ENCODE measurements around the gene NKRF.

The NKRF gene

DNA sequence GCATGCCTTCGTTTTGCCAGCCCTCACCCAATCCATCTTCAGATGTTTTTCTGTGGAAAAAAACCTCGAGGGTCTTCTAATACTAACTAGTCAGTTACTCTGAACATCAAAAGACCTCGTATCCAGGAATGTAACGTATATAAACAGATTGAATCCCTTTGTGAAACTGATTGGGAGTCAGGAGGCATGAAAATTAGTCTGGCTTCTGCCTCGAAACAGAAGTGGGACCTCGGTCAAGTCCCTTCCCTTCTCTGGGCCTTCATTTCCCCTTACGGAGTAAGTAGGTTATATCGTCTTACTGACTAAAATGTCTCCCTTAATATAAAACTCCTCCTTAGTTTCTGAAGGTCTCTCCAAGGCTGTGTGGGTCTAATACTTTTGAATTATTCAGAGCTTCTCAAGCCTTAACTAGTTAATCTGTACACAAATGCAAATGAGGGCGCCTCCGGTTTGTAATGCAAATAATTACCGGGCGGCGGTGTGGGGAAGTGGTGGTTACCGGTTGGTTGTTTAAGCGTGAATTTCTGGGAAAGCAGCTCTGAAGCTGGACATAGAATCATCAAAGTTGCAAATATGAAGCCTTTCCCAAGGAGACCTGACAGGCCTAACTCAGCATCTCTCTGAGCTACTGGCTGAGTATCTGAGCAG is 11.4 kb upstream of the NKRF start:
- in situ Hi-C loops (cut with HindIII; ENCODE audit: low sequenced_read_pairs), result no loop called here

DNA sequence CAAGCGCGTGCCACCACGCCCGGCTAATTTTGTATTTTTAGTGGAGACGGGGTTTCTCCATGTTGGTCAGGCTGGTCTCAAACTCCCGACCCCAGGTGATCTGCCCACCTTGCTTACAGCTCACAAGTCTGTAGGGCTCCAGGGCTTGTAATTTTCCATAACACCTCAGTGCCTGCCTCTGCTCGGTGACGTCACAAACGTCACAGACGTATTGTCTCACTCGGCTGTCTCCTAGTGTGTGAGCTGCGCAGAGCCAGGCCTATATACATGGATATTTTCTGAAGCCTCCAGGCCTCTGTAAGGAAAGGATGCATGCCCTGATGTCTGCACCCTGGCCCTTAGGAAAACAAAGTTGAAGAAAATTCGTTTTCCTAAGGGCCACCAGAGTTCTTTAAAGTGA is 8.6 kb upstream of the NKRF start:
- in situ Hi-C loops (cut with HindIII; ENCODE audit: low sequenced_read_pairs), result no loop called here

DNA sequence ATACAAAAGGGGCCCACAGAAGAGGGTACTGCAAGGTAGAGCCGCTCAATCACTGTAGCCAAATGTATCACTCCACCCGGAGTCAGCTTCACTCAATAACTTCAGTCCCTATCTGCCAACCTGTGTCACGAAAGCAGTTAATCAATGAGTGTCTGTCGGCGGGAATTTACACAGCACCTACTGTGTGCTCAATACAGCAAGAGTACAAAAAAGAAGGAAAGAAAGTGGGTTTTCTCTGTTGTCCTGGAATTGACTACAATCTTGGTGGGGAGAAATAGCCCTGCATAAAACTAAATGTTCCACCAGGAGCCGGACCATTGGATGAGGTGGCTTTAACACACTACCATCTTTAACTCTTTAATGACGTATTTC is 780 bp upstream of the NKRF start:
- in situ Hi-C loops (cut with HindIII; ENCODE audit: low sequenced_read_pairs), result no loop called here

DNA sequence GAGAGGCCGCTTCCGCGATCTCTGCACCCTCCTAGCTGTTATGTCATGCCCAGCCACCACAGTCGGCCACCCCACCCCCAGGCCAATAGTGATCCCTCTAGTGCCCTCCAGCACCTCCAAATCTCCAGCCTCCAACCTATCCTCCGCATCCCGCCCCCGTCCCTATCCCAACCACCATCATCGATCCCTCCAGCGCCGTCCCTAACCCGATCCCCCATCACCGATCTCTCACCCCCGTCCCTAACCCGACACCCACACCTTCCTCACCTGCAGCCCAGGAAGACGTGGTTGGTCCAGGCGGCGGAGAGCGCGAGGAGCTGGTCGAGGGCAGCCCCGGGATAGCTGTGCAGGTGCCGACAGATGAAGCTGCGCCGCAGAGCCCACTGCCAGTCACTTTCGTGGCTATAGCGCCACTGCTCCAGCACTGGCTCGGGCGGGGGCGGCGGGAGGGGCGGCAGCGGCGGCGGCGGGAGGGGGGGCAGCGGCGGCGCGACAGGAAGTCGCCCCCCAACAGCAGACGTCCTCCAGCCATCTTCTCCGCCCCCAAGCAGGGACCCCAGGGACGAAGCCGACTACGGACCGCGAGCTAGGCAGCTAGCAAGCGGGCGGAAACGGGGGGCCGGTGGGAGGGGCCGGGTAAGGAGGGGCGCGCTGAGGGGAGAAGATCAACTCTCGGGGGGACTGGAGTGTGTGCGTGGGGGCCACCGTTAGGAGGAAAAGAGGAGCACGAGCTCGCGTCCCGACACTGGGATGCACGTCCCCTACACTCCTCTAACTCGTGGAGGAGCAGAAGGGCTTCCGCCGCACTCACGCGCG is 552 bp downstream of the NKRF start:
- in situ Hi-C loops (cut with HindIII; ENCODE audit: low sequenced_read_pairs), result no loop called here

DNA sequence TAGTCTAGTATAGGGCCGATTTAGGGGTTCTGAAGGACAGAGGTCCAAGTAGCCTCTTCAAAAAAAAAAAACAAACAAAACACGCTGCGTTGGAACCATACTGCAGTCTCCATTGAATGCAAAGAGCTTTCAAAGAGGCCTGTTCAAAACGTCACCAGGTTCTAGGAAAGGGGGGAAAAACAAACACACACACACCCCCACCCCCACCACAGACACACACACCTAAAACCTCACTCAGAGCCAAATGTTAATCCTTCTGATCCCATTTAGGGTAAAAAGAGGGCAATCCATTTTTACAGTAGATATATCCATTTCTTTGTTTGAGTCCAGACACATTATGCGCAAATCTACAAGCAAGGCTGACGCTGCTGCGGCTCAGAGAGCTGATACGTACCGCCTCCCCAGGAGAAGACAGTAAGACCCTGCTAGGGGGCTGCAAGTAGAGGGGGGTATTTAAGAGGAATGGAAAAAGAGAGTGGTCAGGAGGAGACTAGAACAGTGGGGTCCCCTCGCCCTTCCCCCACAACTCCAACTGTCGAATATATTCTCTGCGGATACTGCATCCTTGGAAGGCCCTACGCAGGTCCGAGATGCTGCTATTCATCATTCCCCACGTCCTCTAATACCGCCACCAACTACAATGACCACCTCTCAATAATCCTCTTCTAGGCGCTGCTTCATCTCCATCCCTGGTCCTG is 1.3 kb downstream of the NKRF start:
- in situ Hi-C loops (cut with HindIII; ENCODE audit: low sequenced_read_pairs), result no loop called here

DNA sequence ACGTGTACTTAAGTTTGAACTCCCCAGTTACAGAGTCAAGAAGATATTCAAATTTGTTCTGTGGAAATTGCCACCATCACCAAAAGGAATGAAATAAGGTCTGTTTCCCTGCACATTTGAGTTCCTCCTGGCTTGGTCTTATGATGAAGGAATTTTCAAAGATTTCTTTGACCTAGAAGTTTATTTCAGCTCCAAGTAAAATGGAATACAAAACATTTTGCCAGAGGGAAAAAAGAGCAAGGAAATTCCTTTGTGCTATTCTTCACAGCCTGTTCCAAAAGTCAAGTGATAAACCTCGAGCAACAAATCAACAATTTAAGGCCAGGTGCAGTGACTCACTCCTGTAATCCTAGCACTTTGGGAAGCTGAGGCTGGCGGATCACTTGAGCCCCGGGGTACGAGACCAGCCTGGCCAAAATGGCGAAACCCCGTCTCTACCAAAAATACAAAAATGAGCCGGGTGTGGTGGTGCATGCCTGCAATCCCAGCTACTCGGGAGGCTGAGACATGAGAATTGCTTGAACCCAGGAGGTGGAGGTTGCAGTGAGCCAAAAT is 3.4 kb downstream of the NKRF start:
- in situ Hi-C loops (cut with HindIII; ENCODE audit: low sequenced_read_pairs), result no loop called here

DNA sequence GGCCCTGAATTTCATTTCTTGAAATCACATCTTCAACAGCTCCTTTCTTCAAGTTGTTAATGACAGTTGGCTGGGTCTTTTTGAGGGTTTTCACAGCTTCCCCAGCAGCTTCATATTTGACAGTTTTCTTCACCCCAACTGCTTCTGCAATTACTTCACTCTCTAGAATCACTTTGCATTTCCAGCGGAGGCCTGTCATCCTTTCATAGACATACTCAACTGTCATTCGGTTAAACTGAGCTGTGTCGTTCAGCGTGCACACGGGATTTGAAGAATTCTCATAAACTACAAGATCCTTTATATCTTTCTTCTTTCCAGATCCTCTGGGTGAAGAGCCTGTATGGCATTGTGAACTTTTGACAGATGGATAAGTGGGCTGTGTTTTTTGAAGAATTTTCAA is 16.4 kb downstream of the NKRF start:
- in situ Hi-C loops (cut with HindIII; ENCODE audit: low sequenced_read_pairs), result no loop called here

DNA sequence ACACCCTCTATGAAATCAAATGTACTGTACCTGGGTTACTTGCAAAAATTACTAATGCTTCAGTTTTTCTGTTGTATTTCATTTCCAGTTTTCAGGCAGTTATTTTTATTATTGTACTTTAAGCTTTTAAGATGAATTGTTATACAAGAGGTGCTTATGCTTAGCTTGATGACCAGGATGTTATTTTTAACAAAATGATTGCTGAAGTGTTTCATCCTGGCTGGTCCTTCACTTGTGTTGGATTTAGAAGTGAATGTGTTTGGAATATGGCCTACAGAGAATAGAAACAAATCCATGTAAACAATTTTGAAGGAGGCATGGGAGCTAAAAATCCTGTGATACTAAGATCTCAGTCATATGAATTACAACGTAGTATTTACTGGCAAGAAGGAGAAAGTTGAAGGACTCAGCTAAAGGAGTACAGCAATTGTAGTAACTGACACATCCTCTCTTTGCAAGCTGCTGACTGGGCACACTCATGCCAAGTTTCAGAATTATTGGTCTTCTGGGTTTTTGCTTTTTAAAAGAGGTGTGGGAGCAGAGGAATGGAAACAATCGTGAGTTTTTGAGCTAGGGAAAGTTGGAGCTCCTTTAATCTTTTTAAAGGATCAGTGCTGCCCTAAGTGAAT is 22.7 kb downstream of the NKRF start:
- in situ Hi-C loops (cut with HindIII; ENCODE audit: low sequenced_read_pairs), result loop anchor here (5.0 kb wide), 1 partner anchor 106 kb away; no protein-coding TSS in a partner anchor

DNA sequence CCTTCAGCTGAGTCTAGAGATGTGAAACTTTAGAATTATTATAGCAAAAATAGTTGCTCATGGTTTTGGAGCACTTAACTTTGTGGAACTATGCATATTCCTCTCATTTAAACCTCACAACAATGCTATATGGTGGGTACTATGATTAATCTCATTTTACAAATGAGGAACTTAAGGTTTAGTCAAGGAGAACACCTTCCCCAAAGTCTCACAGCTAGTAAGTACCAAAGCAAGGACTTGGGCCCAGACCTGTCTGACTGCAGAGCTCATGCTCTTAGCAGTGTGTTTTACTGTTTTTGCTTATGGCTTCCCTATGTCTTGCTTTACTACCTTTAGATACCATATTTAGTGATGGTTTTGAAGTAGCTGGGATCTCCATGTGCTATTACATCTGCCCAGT is 26.8 kb downstream of the NKRF start:
- in situ Hi-C loops (cut with HindIII; ENCODE audit: low sequenced_read_pairs), result no loop called here

DNA sequence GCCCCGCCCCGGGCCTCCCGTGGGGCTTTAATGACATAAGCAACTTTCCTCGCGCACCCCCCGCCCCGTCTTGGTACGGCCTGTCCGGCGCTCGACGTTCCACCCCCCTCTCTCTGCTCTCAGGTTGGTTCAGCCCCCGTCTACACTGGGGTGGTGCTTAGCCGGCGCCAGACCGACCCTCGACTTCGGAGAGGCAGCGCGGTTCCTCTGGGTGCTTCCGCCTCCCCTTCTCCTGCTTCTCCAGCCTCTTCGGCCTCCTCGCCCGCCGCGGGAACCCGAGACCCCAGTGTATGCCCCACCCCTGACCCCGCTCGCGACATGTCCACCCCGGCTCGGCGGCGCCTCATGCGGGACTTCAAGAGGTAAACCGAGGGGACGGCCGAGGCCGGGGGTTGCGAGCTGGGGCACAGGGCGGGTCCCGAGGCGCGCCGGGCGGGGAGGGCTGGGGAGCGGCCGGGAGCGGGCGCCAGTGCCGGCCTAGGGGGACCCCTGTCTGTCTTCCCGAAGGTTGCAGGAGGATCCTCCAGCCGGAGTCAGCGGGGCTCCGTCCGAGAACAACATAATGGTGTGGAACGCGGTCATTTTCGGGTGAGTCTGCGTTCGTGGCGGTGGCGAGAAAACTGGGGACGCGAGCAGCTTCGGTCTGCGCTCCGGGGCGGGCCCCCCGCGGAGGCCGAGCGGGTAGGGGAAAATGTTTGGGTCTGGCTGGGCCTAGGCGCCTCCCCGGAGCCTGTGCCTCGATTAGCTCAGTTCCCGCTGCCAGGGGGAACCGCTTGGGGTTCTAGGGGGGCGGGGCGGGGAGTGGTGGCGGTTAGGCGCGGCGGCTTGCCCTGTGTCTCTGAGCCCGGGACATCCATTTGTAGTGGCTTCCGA is 31.6 kb downstream of the NKRF start, which contains the start of gene UBE2A:
Gene UBE2A, plus strand, starts transcription at position 170 of the 873 bp plus-strand sequence. Its CDS starts 149 bp downstream, at position 319.
- in situ Hi-C loops (cut with HindIII; ENCODE audit: low sequenced_read_pairs), result no loop called here

DNA sequence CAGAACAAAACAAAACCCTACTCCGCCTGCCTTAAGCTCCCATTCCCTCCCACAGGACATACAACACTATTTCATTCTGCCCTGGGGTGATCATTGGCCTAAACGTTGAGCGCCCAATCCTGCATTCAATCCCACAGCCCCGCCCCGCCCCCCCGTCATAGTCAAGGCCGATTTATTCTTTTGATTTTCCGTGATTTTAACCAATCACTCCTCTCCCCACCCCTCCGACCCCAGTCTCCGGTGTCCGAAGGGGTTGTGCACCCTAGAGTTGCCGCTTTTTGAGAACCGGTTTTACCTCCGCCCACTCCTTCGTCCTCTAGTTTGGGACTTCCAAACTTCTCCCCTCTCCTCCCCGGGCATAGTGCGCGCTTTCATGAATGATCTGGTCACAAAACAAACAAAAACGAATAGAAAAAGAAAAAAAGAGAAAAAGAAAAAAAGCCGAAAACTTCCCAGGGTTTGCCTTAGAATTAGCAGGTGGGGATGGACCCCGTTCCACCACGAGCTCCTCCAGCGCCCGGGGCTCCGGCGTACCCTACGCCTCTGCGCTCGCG is 32.3 kb downstream of the NKRF start:
- in situ Hi-C loops (cut with HindIII; ENCODE audit: low sequenced_read_pairs), result no loop called here

DNA sequence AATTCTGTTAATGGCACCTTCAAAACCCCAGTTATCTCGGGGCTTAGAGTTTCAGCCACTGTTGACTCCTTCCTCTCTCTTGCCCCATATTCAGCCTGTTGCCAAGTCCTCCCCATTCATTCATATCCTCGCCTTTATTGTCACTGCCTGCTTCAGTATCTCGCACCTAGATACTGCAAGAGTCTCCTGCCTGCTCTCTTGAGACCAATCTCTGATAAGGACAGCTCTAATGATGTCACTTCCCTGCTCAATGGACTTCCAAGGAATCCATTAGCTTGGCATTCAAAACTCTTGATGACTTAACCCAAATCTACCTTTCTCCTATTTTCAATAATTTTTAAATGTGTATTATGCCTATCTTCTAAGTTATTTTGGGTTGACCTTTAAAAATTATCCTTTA is 33.0 kb downstream of the NKRF start:
- in situ Hi-C loops (cut with HindIII; ENCODE audit: low sequenced_read_pairs), result no loop called here

DNA sequence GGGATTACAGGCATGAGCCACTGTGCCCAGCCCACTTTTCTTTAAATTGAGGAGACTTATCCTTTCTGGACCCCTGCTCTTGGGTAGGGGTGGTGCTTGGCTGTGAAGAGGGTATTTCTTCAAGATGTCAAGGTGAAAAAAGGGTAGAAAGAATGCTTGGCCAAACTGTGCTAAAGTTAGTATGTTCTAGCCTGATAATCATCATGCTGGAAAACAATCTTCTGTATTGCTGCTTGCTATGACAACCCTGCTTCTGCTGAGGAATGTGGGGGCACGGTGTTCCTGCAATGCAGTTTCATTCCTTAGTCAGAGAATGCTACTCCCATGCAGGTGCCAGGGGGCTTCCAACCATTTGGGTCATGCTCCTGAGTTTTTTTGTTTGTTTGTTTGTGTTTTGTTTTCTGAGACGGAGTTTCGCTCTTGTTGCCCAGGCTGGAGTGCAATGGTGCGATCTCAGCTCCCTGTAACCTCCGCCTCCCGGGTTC is 35.8 kb downstream of the NKRF start:
- in situ Hi-C loops (cut with HindIII; ENCODE audit: low sequenced_read_pairs), result no loop called here

DNA sequence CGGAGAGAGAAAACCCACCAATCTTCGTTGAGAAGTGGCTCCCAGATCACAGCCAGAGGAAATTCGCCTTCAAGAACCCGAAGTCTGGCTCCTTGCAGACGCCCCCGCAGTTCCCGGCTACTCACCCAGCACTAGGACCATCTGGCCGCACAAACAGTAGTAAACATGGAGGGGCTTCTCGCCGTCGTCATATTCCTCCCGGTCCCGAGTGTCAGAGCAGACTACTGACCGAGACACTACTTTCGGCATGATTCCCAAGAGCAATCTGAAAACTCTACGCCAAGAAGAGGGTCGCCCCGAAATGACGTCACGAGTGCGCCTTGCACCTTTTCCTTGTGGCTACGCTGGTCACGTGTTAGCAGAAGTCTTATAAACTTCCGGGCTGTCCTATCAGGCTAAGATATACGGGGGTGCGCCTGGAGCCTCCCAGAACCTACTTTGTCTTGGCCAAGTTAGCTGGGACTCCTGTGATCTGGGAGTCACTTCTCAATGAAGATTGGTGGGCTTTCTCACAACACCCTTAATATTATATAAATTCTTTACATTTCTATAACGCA is 41.0 kb downstream of the NKRF start, which contains the start of gene STEEP1:
Gene STEEP1, minus strand, starts transcription at position 303 of the 557 bp plus-strand sequence. Its CDS starts 54 bp downstream, at position 249.
- in situ Hi-C loops (cut with HindIII; ENCODE audit: low sequenced_read_pairs), result no loop called here

DNA sequence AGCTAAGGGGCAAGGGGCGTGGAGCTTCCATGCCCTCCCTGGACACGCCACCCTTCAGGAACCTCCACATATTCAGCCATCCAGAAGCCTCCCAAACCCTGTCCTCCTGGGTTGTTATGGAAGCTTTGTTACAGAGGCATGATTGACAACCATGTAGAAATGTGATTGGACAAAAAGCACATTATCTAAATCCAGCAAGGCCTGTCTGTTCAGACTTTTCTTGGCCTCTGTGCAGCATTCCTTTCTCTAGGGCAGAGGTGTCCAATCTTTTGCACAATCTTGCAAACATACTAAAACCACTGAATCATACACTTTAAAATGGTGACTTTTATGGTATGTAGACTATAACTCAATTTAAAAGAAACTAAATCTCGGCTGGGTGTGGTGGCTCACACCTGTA is 53.7 kb downstream of the NKRF start:
- in situ Hi-C loops (cut with HindIII; ENCODE audit: low sequenced_read_pairs), result no loop called here

DNA sequence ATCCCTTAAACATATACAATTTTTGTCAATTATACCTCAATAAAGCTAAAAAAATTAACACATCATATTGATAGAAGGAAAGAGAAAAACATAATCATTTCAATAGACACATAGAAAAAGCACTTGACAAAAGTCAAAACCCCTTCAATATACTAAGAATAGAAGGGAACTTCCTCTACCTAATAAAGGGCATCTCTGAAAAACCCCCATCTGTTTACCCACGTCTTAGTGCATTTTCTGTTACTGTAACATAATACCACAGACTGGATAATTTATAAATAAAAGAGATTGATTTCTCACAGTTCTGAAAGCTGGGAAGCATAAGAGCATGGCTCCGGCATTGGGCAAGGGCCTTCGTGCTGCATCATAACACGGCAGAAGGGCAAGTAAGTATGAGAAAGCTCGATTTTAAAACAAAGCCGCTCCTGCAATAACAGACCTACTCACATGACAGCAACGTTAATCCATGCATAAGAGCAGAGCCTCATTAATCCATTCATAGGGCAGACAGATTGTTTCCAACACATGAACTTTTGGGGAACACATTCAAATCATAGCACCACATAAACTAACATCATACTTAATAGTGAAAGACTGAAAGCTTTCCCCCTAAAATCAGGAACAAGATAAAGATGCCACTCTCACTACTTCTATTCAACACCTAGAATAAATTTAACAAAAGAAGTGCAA is 56.8 kb downstream of the NKRF start:
- in situ Hi-C loops (cut with HindIII; ENCODE audit: low sequenced_read_pairs), result no loop called here

DNA sequence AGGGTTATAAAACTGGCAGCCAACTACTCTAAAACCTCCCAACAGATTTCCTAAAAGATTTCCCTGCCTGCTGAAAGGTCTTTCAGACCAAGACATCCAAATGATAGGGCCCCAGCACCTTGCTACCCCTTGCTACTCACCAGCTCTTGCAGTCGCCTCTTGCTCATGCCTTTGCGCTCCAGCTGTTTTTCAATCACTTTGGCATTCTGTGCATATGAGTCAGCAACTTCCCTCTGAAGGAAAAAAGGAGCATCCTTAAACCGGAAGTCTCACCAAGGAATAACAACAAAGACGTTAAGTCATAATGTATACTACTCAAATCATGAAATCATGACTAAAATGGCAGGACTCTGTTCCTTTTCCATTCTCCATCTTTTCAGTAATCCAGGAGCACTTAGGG is 65.0 kb downstream of the NKRF start:
- in situ Hi-C loops (cut with HindIII; ENCODE audit: low sequenced_read_pairs), result no loop called here

DNA sequence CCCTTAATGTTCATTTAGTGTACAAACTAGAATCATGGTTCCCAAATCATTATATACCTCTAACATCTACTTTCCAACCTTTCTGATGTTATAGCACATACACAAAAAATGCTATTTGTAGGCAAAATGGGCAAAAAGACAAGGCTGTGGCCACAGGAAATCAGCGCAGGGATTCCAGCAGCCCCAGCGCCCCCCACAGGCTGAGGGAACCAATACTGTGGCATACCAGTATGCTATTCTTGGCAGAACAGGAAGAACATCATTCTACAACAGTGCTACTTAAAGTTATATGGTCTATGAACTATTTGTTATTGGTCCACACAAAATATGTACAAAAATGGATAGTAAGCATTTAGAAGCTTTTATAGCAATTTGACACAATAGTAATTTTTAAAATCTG is 66.4 kb downstream of the NKRF start:
- in situ Hi-C loops (cut with HindIII; ENCODE audit: low sequenced_read_pairs), result no loop called here

All from endothelial cell of hepatic sinusoid (primary cell).